Sigmoid colon (tissue), 4 donors: ENCODE measurements around the gene SALL1.

Source experiments
- POLR2A ChIP-seq, 2 donors: fragments of 450-650 bp; IDR thresholded peaks; one replicate each; pipeline ENCODE4 v1.6.1; 2016; ENCODE audit warnings: antibody characterized with exemption in 2 of 2, mild to moderate bottlenecking in 2 of 2, moderate library complexity in 2 of 2
- POLR2AphosphoS5 ChIP-seq, 4 donors: sonication (generic); formaldehyde crosslinking; IDR thresholded peaks; one replicate each; pipeline ENCODE4 v1.6.1; 2017; ENCODE audit warnings: antibody characterized with exemption in 4 of 4
- TF ChIP-seq, protein P1 (sequence below), 4 experiments: fragments of 450-650 bp in 3 of 4; fragments of 200-600 bp in 1 of 4; IDR thresholded peaks; one replicate each; pipeline ENCODE4 v1.5.1; 2016 to 2019; ENCODE audit warnings: antibody characterized with exemption in 4 of 4, mild to moderate bottlenecking in 3 of 4, moderate library complexity in 2 of 4

DNA sequence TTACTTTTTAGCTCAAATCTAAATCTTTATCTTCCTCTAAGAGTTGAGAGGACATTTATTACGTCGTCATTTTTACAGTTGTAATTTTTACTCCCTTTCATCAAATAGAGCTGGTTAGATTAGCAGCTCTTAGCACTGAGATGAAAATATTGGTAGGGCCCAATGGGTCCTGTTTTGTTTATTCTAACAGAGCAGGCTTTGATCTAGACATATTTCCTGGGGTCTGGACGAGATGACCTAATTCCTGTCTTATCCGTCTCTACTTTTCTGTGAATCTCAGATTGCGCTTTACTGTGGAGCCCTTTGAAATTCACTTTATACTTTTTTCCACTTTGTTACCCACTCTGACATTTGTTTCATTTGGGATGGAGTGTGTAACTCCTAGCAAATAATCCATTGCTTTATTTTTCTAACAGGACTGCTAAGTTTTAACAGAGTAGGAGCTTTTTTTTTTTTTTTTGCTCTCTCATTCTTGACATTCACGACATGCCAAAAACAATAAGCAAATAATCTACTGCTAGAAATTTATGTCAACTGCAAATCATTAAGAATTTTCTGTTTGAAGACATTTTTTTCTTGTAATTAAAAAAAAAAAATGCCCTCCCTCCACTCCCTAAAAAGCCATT, 18.5 kb downstream of the SALL1 start:
- TF ChIP-seq, protein P1, sequence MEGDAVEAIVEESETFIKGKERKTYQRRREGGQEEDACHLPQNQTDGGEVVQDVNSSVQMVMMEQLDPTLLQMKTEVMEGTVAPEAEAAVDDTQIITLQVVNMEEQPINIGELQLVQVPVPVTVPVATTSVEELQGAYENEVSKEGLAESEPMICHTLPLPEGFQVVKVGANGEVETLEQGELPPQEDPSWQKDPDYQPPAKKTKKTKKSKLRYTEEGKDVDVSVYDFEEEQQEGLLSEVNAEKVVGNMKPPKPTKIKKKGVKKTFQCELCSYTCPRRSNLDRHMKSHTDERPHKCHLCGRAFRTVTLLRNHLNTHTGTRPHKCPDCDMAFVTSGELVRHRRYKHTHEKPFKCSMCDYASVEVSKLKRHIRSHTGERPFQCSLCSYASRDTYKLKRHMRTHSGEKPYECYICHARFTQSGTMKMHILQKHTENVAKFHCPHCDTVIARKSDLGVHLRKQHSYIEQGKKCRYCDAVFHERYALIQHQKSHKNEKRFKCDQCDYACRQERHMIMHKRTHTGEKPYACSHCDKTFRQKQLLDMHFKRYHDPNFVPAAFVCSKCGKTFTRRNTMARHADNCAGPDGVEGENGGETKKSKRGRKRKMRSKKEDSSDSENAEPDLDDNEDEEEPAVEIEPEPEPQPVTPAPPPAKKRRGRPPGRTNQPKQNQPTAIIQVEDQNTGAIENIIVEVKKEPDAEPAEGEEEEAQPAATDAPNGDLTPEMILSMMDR (IDR thresholded peaks at IDR 0.05), result no peak
- TF ChIP-seq POLR2AphosphoS5 (IDR thresholded peaks at IDR 0.05) (no peak), POLR2A (IDR thresholded peaks at IDR 0.05) (no peak)
